C4-2B (cell line): Measurements from ENCODE around the gene TMC3.

Experiments used
- CTCF ChIP-seq: fragments of 450-650 bp; conservative IDR thresholded peaks from 2 replicates; pipeline ENCODE4 v1.5.1; 2017; ENCODE audit warnings: mild to moderate bottlenecking
- ZFX ChIP-seq: fragments of 450-650 bp; IDR thresholded peaks from 2 replicates; pipeline ENCODE4 v1.6.1; 2017

GRCh38 chr15:81373176-81373575 lies 837 bp downstream of the TMC3 start:
- TF ChIP-seq CTCF: no peak
- TF ChIP-seq ZFX: no peak
